Uterus (tissue), 2 donors: Measurements from ENCODE around the gene CCL23.

Experiments
- POLR2A ChIP-seq, 2 donors: fragments of 450-650 bp; IDR thresholded peaks; one replicate each; pipeline ENCODE4 v1.6.1; 2016; ENCODE audit warnings: antibody characterized with exemption in 2 of 2, mild to moderate bottlenecking in 1 of 2, moderate library complexity in 1 of 2
- TF ChIP-seq, protein P1 (sequence below), 4 experiments: fragments of 200-600 bp in 2 of 4; fragments of 450-650 bp in 2 of 4; sonication (generic) in 2 of 4; IDR thresholded peaks; one replicate each; pipeline ENCODE4 v1.5.1; 2016 to 2019; ENCODE audit warnings: antibody characterized with exemption in 4 of 4, mild to moderate bottlenecking in 2 of 4, moderate library complexity in 1 of 4

DNA sequence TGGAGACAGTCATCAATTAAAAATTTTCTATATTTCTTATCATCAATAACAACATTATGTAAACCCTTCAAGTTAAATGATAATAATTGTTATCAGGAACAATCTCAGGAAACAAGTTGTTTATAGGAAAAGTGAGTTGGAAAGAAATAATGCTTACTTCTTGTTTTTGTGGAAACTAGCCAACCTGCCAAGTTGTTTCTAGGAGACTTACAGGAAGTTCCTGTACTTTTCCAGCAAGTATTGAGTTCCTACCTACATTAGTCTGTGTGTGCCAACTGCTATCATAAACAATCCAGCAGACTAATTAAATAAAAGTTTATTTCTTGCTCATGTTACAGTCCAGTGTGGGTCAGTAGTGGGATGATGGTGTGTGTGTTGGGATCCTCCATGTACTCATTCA, 29.6 kb downstream of the CCL23 start:
- TF ChIP-seq, protein P1, sequence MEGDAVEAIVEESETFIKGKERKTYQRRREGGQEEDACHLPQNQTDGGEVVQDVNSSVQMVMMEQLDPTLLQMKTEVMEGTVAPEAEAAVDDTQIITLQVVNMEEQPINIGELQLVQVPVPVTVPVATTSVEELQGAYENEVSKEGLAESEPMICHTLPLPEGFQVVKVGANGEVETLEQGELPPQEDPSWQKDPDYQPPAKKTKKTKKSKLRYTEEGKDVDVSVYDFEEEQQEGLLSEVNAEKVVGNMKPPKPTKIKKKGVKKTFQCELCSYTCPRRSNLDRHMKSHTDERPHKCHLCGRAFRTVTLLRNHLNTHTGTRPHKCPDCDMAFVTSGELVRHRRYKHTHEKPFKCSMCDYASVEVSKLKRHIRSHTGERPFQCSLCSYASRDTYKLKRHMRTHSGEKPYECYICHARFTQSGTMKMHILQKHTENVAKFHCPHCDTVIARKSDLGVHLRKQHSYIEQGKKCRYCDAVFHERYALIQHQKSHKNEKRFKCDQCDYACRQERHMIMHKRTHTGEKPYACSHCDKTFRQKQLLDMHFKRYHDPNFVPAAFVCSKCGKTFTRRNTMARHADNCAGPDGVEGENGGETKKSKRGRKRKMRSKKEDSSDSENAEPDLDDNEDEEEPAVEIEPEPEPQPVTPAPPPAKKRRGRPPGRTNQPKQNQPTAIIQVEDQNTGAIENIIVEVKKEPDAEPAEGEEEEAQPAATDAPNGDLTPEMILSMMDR (IDR thresholded peaks at IDR 0.05): no peak
- no peak for TF ChIP-seq POLR2A (IDR thresholded peaks at IDR 0.05)
